ENCODE measurements around the gene GPC5. TPM values are rescaled to one million over a fixed set of nuclear protein-coding genes. Genes with fewer than 3 reads are reported as not detected.

Gene GPC5
- total and polyA plus RNA-seq, 2 of the 13 experiments (the other 11 are each of a cell fraction or from before 2014, with no cell fraction given), result 0.02 to 0.07 TPM

GRCh38 chr13:91722267-91722884, 324.0 kb downstream of the GPC5 start (continued):
- TF ChIP-seq, protein P1, sequence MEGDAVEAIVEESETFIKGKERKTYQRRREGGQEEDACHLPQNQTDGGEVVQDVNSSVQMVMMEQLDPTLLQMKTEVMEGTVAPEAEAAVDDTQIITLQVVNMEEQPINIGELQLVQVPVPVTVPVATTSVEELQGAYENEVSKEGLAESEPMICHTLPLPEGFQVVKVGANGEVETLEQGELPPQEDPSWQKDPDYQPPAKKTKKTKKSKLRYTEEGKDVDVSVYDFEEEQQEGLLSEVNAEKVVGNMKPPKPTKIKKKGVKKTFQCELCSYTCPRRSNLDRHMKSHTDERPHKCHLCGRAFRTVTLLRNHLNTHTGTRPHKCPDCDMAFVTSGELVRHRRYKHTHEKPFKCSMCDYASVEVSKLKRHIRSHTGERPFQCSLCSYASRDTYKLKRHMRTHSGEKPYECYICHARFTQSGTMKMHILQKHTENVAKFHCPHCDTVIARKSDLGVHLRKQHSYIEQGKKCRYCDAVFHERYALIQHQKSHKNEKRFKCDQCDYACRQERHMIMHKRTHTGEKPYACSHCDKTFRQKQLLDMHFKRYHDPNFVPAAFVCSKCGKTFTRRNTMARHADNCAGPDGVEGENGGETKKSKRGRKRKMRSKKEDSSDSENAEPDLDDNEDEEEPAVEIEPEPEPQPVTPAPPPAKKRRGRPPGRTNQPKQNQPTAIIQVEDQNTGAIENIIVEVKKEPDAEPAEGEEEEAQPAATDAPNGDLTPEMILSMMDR (CRISPR knock-in tag; IDR thresholded peaks at IDR 0.05), result peak; percentile 30

DNA sequence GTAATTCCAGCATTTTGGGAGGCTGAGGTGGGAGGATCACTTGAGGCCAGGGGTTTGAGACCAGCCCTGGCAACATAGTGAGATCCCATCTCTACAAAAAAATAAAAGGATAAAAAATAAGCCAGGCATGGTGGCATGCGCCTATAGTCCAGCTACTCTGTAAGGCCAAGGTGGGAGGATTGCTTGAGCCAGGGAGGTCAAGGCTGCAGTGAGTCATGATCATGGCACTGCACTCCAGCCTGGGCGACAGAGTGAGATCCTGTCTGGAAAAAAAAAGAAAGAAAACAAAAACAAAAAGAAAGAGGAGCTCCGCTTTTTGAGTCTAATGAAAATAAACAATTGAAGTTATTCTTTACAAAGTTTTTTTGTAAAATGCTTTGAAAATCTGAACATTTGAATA, 326.2 kb downstream of the GPC5 start:
- in situ Hi-C loops (cut with HindIII; ENCODE audit: extremely low pct_ligation_motif_present, low pct_unique_long_range_greater_than_20kb), result no loop called here
- POLR2A ChIA-PET, result no interaction called here

DNA sequence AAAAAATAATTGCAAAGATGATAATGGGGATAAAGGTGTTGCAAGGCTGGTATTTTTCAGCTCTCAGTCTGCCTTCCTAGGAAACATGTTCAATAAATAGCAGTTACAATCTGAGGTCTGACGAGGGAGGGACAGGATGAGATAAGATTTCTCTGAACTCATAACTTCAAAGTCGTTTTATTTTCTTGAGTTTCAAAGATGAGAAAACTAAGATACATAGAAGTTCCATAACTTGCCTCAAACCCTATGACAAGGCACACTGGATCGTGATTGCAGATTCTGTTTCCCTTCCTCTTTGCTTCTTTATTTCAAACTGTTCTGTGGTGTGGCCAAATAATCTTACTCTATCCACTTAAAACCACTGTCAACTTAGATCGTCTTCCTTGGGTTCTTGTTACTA, 327.2 kb downstream of the GPC5 start:
- no peaks in the 10 kb centered on the region for H3K9me3 ChIP-seq (ENCODE audit: low read length)
- intact Hi-C loops (cut with micrococcal nuclease; ENCODE audit: unreplicated experiment) (no loop called here), in situ Hi-C loops (cut with HindIII; ENCODE audit: extremely low pct_ligation_motif_present, low pct_unique_long_range_greater_than_20kb) (no loop called here)
- 4% methylated on average over 4 of the region's 4 CpGs for WGBS (ENCODE audit: low lambda C conversion rate)
- H3K79me2 ChIP-seq (ENCODE audit: insufficient read depth, low read length), result no peaks in the 10 kb centered on the region
- no peaks in the 10 kb centered on the region for H3K27me3 ChIP-seq (ENCODE audit: control insufficient read depth in 1 of 2, insufficient read depth in 2 of 2, low read length in 2 of 2)
- no TSS peak for BruUV-seq (replicated peaks)
- H3K9ac ChIP-seq (ENCODE audit: insufficient read depth, low read depth, low read length), result no peak overlapping the region
- FAIRE-seq (no peak), ATAC-seq (no peak), DNase-seq (ENCODE audit: low spot score) (no peak)
- H3K4me3 ChIP-seq (replicated peaks in 1 of 3; ENCODE audit: insufficient read depth in 1 of 3, low read depth in 2 of 3, low read length in 3 of 3), result no peak overlapping the region
- H2AFZ ChIP-seq (ENCODE audit: low read length), result no peak overlapping the region
- no peaks in the 10 kb centered on the region for H3K36me3 ChIP-seq (replicated peaks in 1 of 2; ENCODE audit: control insufficient read depth in 1 of 2, insufficient read depth in 2 of 2, low read length in 2 of 2)
- no peak overlapping the region for H3K27ac ChIP-seq (ENCODE audit: extremely low read length, insufficient read depth, low read length)
- TF ChIP-seq GLI4 (CRISPR knock-in tag; IDR thresholded peaks at IDR 0.05; ENCODE audit: borderline replicate concordance) (no peak), KLF15 (CRISPR knock-in tag; IDR thresholded peaks at IDR 0.05; ENCODE audit: borderline replicate concordance) (no peak), ZNF598 (CRISPR knock-in tag; IDR thresholded peaks at IDR 0.05; ENCODE audit: borderline replicate concordance) (no peak), ZFAT (CRISPR knock-in tag; conservative IDR thresholded peaks at IDR 0.05) (no peak), ZFP36L2 (CRISPR knock-in tag; IDR thresholded peaks at IDR 0.05) (no peak), STAT5B (CRISPR knock-in tag; IDR thresholded peaks at IDR 0.05) (no peak), ZNF496 (CRISPR knock-in tag; IDR thresholded peaks at IDR 0.05; ENCODE audit: insufficient replicate concordance) (no peak), SP5 (CRISPR knock-in tag; IDR thresholded peaks at IDR 0.05; ENCODE audit: borderline replicate concordance, low read depth) (no peak)
- H3K4me1 ChIP-seq (ENCODE audit: insufficient read depth, low read length), result no peaks in the 10 kb centered on the region
- CTCF ChIA-PET (ENCODE audit: low intra/inter-chr PET ratio, low total read pairs), result no interaction called here
- POLR2A ChIA-PET, result no interaction called here
- no peak overlapping the region for H3K4me2 ChIP-seq (ENCODE audit: low read depth, low read length)
- H4K20me1 ChIP-seq (ENCODE audit: insufficient read depth, low read length), result no peaks in the 10 kb centered on the region

More for the DNA sequence above, 326.2 kb downstream of the GPC5 start:
- H2AFZ ChIP-seq (ENCODE audit: low read length), result no peak overlapping the region
- BruUV-seq (replicated peaks), result no TSS peak
- no peak overlapping the region for H3K9ac ChIP-seq (ENCODE audit: insufficient read depth, low read depth, low read length)
- no peaks in the 10 kb centered on the region for H3K36me3 ChIP-seq (replicated peaks in 1 of 2; ENCODE audit: control insufficient read depth in 1 of 2, insufficient read depth in 2 of 2, low read length in 2 of 2)
- CTCF ChIA-PET (ENCODE audit: low intra/inter-chr PET ratio, low total read pairs), result no interaction called here
- no peaks in the 10 kb centered on the region for H3K27me3 ChIP-seq (ENCODE audit: control insufficient read depth in 1 of 2, insufficient read depth in 2 of 2, low read length in 2 of 2)
- ATAC-seq (no peak), DNase-seq (ENCODE audit: low spot score) (no peak), FAIRE-seq (no peak)
- H3K27ac ChIP-seq (ENCODE audit: extremely low read length, insufficient read depth, low read length), result no peak overlapping the region
- no peak overlapping the region for H3K4me2 ChIP-seq (ENCODE audit: low read depth, low read length)
- no peaks in the 10 kb centered on the region for H3K79me2 ChIP-seq (ENCODE audit: insufficient read depth, low read length)
- intact Hi-C loops (cut with micrococcal nuclease; ENCODE audit: unreplicated experiment), result loop anchor here (5.0 kb wide), 1 partner anchor 342 kb away; no protein-coding TSS in a partner anchor
- H4K20me1 ChIP-seq (ENCODE audit: insufficient read depth, low read length), result no peaks in the 10 kb centered on the region
- no peaks in the 10 kb centered on the region for H3K4me1 ChIP-seq (ENCODE audit: insufficient read depth, low read length)
- WGBS (ENCODE audit: low lambda C conversion rate), result 25% methylated on average over 3 of the region's 3 CpGs
- TF ChIP-seq EEA1 (CRISPR knock-in tag; IDR thresholded peaks at IDR 0.05; ENCODE audit: borderline replicate concordance), result no peak
- TF ChIP-seq HNRNPK (IDR thresholded peaks at IDR 0.05; ENCODE audit: low read depth, low read length, poor library complexity, severe bottlenecking), result no peak
- no peak for TF ChIP-seq SRSF1 (optimal IDR thresholded peaks at IDR 0.05; ENCODE audit: low read depth, low read length)
- no peak for TF ChIP-seq KLF12 (CRISPR knock-in tag; IDR thresholded peaks at IDR 0.05; ENCODE audit: borderline replicate concordance)
- no peak for TF ChIP-seq SRF (IDR thresholded peaks at IDR 0.05; ENCODE audit: low read depth, low read length)
- no peak for TF ChIP-seq ZNF556 (CRISPR knock-in tag; IDR thresholded peaks at IDR 0.05; ENCODE audit: borderline replicate concordance)
- H3K4me3 ChIP-seq (replicated peaks in 1 of 3; ENCODE audit: insufficient read depth in 1 of 3, low read depth in 2 of 3, low read length in 3 of 3), result no peak overlapping the region
- no peaks in the 10 kb centered on the region for H3K9me3 ChIP-seq (ENCODE audit: low read length)

All from HepG2 (cell line).